Endothelial cell (in vitro differentiated cells): Measurements from ENCODE around the gene TCF19. TPM values are rescaled to one million over a fixed set of nuclear protein-coding genes. Genes with fewer than 3 reads are reported as not detected.
"Not testable (repeated sequence)": the region's sequence is repeated elsewhere in the genome, so short reads cannot be mapped to it uniquely, and the experiment has no call there.

Source experiments
- DNase-seq: peaks from one replicate; pipeline ENCODE4 v3.0.0; 2021; ENCODE audit warnings: low spot score
- H3K27ac Mint-ChIP-seq: one replicate; pipeline ENCODE4 v1.8.0; 2021; ENCODE audit warnings: mixed read lengths, inconsistent platforms; ENCODE audit not compliant: unreplicated experiment
- H3K27me3 Mint-ChIP-seq: one replicate; pipeline ENCODE4 v1.8.0; 2021; ENCODE audit warnings: mild to moderate bottlenecking, moderate library complexity, mixed read lengths, inconsistent platforms; ENCODE audit not compliant: unreplicated experiment
- H3K36me3 Mint-ChIP-seq: one replicate; pipeline ENCODE4 v1.8.0; 2021; ENCODE audit warnings: mild to moderate bottlenecking, low read depth, mixed read lengths, inconsistent platforms; ENCODE audit not compliant: unreplicated experiment
- H3K4me1 Mint-ChIP-seq: one replicate; pipeline ENCODE4 v1.8.0; 2021; ENCODE audit warnings: mild to moderate bottlenecking, mixed read lengths, inconsistent platforms; ENCODE audit not compliant: unreplicated experiment
- H3K4me3 Mint-ChIP-seq: one replicate; pipeline ENCODE4 v1.8.0; 2021; ENCODE audit warnings: mild to moderate bottlenecking, mixed read lengths, inconsistent platforms; ENCODE audit not compliant: unreplicated experiment
- H3K9me3 Mint-ChIP-seq: one replicate; pipeline ENCODE4 v1.8.0; 2021; ENCODE audit warnings: mixed read lengths, inconsistent platforms; ENCODE audit not compliant: unreplicated experiment
- CTCF ChIP-seq: fragments of 200-600 bp; sonication (generic); IDR thresholded peaks from one replicate; pipeline ENCODE4 v1.5.0; 2021; ENCODE audit warnings: antibody characterized with exemption; ENCODE audit not compliant: unreplicated experiment
- total RNA-seq: library from RNA; stranded (reverse); fragmentation: NEBNext Ultra II Directional; extraction: Animal tissue kit (Norgen Biotek cat#: 25700); gene quantifications from one replicate; pipeline ENCODE4 v1.2.1, GENCODE V29; 2021; ENCODE audit not compliant: unreplicated experiment

TCF19 gene
- total RNA-seq, 1 donor from 2014 or later = 17.2 TPM

- no peak for DNase-seq
- Mint-ChIP-seq H3K4me3 (peak overlapping the region; percentile 97), H3K27ac (peak overlapping the region; percentile 92), H3K36me3 (peaks cover 3% of the 10 kb centered on the region), H3K27me3 (peaks cover 4% of the 10 kb centered on the region), H3K9me3 (no peaks in the 10 kb centered on the region), H3K4me1 (peaks cover 2% of the 10 kb centered on the region)
- TF ChIP-seq CTCF = no peak
Measured at GRCh38 chr6:31158863-31159855, 770 bp downstream of the TCF19 start.

GRCh38 chr6:31161216-31162126 is 3.1 kb downstream of the TCF19 start:
- Mint-ChIP-seq H3K4me1 (peaks cover 2% of the 10 kb centered on the region), H3K4me3 (no peak overlapping the region), H3K36me3 (no peaks in the 10 kb centered on the region), H3K27me3 (peaks cover 4% of the 10 kb centered on the region), H3K27ac (no peak overlapping the region), H3K9me3 (no peaks in the 10 kb centered on the region)
- no peak for TF ChIP-seq CTCF
- no peak for DNase-seq

GRCh38 chr6:31162463-31163165 is 4.2 kb downstream of the TCF19 start:
- no peak overlapping the region for H3K27ac Mint-ChIP-seq
- no peak overlapping the region for H3K4me3 Mint-ChIP-seq
- no peak for TF ChIP-seq CTCF
- H3K9me3 Mint-ChIP-seq = no peaks in the 10 kb centered on the region
- peaks cover 2% of the 10 kb centered on the region for H3K27me3 Mint-ChIP-seq
- peaks cover 2% of the 10 kb centered on the region for H3K4me1 Mint-ChIP-seq
- no peaks in the 10 kb centered on the region for H3K36me3 Mint-ChIP-seq
- DNase-seq = no peak

GRCh38 chr6:31163922-31164321 is 5.5 kb downstream of the TCF19 start:
- TF ChIP-seq CTCF = no peak
- Mint-ChIP-seq H3K36me3 (peaks cover 4% of the 10 kb centered on the region), H3K27me3 (no peaks in the 10 kb centered on the region), H3K4me1 (peaks cover 6% of the 10 kb centered on the region), H3K27ac (no peak overlapping the region), H3K9me3 (no peaks in the 10 kb centered on the region), H3K4me3 (no peak overlapping the region)
- DNase-seq = no peak

GRCh38 chr6:31164475-31165063 is 6.2 kb downstream of the TCF19 start:
- not testable (repeated sequence) for H3K36me3 Mint-ChIP-seq, H3K4me1 Mint-ChIP-seq, H3K27ac Mint-ChIP-seq, H3K9me3 Mint-ChIP-seq, H3K27me3 Mint-ChIP-seq, DNase-seq, H3K4me3 Mint-ChIP-seq

- not testable (repeated sequence) for H3K27me3 Mint-ChIP-seq, H3K4me3 Mint-ChIP-seq, H3K9me3 Mint-ChIP-seq, DNase-seq, H3K36me3 Mint-ChIP-seq, H3K4me1 Mint-ChIP-seq, H3K27ac Mint-ChIP-seq
Measured at GRCh38 chr6:31165064-31165832, 6.9 kb downstream of the TCF19 start.
